Activated CD4-positive, alpha-beta T cell treated with anti-CD3 and anti-CD28 coated beads, Interleukin-2, Interleukin-4, amounts not matched to agents 100 ng/mL and 50 ng/mL, durations not matched to agents 16 hours and 8 hours (primary cell): ENCODE results near the gene MAML1.

Experiments used
- DNase-seq: peaks from one replicate; pipeline ENCODE4 v3.0.0-alpha.2; 2020; ENCODE audit warnings: low spot score

The MAML1 gene

DNA sequence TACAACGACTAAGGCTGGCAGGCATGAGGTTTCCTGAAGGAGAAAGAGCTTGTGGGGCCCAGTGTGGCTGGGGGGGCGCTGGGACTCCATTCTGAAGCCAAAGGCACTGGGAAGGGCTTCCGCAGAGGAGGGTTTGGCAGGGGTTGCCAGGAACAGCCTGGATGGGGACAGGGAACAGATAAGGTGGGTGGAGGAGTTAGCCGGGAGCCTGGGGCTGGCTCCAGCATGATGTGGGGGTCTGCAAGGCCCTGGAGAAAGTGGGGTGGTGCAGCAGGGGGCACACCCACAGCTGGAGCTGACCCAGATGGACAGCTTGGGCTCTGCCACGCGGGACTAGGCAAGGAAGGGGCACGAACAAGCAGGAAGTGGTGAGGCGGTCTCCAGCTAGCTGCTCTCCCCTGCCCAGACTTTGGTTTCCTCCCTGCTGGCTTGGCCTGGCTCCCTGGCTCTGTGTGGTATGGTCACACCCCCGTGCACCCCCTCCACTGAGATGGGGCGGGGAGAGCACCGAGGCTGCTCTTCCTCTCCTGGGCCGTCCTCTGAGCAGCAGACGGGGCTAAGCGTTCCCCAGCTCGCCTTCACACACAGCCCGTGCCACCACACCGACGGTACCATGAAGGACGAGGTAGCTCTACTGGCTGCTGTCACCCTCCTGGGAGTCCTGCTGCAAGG, 61.0 kb downstream of the MAML1 start, which contains the start of gene LTC4S:
TSS of gene LTC4S (plus strand) at position 519 of the 672 bp plus-strand sequence. CDS start at position 614, 95 bp downstream.
- no peak for DNase-seq

DNA sequence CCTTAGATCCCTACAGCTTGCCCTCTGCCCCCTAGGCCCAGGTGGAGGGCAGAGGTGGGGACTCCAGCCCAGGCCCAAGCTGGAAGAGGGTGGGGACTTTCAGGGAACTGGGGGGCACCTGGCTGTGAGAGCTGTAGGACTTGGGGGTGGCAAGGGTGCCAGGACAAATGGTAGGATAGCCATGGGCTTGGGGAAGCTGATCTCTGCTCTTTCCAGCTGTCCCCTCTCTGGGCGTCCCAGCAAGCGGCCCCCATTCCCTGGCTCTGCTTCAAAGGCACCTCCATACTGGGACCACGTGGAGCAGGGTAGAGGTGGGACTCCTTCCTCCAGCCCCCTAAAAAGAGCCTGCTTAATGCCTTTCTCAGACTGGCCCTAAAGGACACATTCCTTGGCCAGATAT, 61.5 kb downstream of the MAML1 start:
- no peak for DNase-seq

DNA sequence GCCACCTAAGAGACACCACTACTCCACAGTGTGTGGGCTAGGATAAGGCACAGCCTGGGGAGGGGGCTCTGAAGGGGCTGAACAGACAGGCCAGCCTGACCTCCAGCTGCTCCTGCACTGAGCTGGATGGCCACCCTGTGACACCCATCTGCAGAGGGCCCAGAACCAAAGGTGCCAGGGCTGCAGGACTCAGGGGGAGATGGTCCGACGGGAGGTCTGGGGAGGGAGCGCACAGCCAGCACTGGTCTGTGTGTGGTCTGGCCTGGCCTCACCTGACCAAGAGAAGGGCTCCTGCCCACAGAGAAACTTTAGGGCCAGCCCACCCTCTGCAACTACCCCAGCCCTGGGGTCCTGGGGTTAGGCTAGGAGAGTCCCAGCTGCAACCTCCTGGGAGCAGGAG, 62.0 kb downstream of the MAML1 start:
- DNase-seq: no peak

DNA sequence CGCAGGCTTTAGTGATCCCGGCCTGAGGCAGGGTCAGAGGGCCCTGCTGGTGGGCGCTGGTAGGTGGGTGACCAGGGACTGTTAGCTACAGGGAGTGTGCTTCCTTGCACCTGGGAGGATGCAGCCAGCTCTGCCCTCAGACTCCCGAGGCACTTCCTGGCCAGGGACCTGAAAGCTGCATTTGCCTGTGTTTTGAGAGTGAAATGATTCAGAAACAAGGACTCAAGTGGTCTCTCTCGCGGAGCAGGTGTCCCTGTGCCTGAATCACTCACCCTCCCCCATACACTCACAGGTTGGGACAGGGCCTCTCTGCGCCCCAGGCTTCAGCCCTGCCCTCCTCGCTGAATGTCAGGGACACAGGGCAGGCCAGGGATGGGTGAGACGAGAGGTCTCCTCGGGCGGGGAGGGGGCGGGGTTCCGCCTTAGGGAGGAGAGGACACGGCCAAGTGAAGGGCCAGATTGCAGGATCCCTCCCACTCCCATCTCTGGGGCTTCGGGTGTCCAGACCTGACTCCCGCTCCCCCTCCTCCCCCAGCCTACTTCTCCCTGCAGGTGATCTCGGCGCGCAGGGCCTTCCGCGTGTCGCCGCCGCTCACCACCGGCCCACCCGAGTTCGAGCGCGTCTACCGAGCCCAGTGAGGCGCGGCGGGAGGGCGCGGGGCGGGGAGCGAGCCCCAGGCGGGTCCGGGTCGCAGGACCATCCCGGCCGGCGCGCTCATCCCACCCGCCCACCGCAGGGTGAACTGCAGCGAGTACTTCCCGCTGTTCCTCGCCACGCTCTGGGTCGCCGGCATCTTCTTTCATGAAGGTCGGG, 62.6 kb downstream of the MAML1 start:
- no peak for DNase-seq

DNA sequence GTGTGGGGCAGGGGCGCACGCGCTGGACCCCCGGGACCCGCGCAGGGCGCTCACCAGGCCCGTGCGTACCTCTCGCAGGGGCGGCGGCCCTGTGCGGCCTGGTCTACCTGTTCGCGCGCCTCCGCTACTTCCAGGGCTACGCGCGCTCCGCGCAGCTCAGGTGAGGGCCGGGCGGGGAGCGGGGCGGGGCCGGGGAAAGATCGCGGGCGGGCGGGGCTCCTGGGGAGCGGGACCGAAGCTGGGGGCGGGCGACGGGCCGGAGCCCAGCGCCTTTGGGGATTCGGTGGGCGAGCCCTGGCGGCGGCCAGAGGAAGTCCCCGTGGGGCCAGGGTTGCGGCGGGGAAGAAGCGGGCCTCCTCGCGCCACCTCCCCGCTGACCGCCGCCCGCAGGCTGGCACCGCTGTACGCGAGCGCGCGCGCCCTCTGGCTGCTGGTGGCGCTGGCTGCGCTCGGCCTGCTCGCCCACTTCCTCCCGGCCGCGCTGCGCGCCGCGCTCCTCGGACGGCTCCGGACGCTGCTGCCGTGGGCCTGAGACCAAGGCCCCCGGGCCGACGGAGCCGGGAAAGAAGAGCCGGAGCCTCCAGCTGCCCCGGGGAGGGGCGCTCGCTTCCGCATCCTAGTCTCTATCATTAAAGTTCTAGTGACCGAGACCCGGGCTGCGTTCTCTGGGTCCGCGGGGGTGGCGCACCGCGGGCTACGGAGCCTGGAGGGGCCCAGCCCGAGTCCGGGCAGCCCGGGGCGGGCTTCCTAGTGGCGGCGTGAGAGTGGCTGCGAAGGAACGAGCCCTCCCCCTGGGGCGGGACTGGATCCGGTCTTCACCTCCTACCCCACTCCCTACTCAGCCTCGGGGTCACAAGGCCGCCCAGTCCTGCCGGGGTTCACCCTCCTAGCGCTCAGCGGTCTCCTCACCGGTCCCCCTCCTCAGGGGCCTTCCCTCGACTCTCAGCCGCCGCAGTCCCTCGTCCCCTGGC, 63.5 kb downstream of the MAML1 start:
- DNase-seq: peak; percentile 60

DNA sequence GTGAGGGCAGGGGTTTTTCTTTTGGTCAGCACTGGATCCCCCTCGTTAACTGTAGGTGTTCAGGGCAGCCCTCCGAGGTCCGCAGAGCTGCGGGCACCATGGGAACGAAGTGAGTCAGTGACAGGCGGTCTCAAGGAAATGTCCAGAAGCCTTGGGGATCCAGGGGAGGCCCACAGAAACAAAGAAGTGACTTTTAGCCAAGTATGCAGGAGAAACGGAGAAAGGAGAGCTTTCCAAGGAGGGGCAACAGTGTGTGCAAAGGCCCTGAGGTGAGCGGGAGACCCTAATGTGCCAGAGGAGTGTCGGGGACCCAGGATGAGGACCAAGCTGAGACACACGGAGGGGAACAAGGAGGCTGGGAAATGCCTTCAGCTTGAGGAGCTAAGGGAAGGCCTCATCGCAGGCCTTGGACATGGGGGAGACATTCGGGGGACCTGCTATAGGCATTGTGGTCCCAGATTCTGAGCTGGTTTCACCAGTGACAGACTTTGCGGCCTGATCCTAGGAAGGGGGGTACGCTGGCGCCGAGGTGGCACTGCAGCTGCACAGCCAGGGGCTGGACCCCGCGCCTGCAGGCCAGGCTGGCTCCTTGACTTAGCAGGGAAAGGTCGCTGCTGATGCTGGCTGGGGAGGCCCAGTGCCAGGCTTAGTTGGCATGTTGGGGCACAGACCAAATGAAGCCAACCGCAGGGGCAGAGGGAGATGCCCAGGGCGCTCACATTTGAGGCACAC, 64.4 kb downstream of the MAML1 start:
- no peak for DNase-seq

DNA sequence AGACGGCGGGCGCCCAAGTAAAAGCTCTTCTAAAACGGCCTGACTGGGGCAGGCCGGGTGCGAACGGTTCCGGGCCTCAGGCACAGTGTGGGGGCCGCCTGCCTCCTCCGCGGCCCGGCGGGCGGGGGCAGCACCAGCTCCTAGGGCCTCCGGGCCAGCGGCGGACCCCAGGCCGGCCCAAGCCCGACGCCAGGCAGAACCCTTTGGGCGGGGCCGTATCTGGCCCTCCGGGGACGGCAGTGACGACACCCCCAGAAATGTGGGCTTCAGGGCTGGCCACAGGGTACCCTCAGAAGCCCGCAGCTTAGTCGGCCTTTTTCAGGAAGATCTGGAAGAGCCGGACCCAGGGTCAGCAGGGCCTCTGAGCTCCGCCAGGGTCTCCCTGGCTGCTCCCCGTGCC, 65.1 kb downstream of the MAML1 start:
- DNase-seq: no peak

DNA sequence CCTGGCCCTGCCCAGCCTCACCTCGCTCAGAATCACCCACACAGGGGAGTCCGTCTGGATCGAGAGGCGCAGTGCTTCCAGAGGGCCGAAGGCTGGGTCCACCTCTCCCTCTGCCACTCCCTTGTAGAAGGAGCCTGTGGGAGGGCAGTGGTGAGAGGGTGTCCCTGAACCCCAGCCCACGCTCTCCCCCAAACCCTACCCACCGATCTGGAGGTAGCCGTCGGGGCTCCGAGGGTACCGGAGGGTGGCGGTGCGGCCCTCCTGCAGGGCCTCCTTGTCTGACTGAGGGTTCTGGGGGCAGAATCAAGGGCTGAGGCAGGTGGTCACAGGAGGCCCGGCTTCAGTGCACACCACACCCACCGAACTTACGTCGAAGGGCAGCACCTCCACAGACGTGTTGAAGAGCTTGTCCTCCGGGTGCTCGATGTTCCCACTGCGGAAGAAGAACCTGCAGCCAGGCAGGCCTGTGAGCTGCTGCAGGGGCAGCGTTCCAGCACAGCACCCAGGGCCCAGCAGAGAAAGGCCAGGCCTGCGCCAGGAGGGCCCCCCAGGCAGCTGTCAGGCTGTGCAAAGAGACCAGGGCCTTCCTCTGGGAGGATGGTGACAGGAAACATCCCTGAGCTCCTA, 65.6 kb downstream of the MAML1 start:
- DNase-seq: no peak

DNA sequence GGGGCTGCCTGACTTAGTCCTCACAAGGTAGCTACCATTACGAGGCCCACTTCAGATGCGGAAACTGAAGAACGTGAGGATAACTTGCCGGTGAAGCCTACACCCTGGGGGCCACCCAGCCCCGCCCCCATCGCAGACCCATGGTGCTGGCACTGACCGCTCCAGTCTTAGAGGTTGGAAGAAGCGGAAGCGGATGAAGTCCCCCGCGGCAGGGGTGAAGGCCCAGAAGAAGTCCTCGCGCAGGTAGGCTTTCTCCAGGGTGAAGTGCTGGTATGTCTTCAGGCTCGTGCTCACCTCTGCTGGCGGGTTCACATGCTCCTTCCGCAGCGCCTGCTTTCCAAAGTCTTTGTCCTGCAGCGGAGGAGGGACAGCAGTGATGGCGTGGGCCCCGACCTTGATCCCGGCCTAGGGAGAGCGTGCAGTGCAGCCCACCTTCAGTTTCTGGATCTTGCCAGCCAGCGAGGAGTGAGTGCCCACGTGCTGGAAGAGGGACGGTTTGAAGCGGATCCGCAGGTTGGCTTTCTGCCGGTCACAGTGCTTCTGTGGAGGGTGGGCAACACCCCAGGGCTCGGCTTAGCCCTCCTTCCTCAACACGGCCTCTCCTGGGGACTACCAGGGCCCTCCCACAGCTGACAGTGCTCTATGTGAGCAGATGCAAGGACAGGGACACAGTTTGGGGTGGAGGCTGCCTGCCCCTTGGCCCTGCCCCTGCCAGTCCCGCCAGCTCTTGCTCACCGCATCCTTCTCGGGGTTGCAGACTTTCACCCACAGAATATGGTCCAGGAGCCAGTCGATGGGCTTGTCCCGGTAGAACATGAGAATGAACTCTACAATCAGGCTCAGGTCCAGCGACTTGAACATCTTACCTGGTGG, 66.4 kb downstream of the MAML1 start:
- DNase-seq: no peak

DNA sequence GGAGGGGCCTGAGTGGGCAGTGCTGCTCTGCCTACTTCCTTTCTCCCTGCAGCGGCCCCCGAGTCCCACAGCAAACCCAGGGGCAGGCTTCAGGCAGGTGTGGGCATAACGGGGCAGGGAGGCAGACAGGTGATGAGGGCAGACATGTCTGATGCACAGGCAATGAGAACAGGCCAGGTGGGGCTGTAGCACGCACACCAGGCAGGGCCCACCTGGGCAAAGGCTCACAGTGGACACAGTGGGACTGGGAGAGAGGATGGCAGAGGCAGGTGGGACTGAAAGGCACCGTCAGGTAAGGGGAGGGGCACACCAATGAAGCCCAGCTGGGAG, 67.0 kb downstream of the MAML1 start:
- no peak for DNase-seq

DNA sequence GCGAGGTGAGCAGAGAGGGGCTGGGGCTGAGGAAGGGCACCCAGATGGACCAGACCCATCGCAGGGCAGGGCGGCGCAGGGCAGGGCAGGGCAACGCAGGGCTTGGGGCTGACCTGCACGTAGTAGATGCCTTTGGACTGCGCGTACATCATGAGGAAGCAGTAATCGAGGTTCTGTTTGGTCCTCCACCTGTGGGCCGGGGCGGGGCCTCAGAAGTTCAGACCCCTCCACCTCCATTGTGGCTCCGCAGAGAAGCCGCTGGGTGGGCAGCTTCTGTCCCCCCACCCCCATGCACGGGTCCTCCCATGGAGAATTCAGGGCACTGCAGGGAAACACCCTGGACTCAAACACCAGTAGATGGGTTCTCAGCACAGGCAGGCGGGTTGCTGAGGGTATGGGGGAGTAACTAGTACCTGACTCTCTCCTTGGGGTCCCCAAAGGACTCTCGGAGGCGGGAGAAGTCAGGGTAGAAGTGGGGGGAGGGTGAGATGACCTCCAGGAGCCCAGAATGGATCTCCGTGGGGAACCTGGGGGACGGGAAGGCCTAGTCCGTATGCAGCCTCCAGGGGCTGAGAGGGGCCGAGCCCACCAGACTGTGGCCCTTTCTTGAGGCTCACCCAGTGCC, 67.6 kb downstream of the MAML1 start:
- DNase-seq: no peak

DNA sequence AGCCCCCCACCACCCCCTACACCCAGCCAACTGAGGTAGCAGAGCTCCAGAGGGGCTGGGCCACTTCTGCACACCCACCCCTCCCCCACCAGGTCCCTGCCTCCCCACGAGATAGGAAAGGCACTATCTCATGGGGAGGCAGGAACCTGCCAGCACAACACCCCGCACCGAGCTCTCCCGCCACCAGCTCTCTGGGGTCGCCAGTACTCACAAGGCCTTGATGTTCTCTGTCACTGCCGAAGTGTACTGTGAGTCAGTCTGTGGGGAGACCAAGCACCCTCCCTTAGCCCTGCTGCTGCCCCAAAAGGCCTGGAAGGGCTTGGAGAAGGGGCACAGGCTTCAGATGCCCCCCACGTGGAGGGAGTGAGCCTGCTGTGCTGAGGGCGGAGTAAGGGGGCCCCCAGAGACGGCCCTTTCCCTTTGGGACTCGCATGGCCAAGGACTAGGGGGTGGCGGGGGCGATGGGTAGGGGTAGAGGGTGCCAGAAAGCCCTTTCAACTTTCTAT, 68.1 kb downstream of the MAML1 start:
- DNase-seq: no peak

DNA sequence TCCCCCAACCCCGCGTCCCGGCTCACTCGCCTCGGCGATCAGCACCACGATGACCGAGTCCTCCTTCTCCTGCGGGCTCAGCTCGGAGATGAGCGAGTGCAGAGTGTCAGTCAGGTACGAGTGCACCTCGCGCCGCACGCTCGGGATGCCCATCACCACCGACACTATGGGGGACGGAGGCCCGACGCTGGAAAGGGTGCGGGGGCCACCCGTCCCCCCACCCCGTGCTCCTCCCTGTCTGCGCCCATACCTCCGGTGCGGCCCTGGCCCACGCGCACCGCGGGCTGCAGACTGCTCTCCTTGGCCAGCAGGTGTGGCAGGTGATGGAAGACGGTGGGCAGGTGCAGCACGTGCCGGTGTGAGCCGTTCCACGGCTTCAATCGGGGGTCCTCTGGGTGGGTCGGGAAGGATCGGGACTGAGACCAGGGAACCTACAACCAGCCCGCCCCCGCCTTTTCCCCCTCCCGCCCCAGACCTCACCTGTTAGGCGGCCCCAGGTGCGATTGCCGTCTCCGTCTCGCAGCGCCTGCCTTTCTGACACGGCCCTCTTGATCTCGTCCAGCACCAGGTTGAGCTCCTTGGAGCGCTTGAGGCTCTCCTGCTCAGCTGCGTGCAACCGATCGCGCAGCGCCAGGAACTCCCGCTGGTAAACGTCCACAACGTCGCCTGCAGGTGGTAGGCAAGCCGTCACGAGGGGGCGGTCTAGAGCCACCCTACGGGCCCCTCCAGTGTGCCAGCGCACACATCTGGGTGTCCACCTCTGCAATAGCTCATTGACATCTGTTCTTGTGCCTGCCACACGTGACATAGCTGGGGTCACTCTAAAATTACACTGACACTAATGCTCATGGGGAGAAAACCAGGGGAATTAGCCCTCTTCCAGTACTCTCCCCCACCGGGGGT, 68.9 kb downstream of the MAML1 start:
- DNase-seq: peak; percentile 81

DNA sequence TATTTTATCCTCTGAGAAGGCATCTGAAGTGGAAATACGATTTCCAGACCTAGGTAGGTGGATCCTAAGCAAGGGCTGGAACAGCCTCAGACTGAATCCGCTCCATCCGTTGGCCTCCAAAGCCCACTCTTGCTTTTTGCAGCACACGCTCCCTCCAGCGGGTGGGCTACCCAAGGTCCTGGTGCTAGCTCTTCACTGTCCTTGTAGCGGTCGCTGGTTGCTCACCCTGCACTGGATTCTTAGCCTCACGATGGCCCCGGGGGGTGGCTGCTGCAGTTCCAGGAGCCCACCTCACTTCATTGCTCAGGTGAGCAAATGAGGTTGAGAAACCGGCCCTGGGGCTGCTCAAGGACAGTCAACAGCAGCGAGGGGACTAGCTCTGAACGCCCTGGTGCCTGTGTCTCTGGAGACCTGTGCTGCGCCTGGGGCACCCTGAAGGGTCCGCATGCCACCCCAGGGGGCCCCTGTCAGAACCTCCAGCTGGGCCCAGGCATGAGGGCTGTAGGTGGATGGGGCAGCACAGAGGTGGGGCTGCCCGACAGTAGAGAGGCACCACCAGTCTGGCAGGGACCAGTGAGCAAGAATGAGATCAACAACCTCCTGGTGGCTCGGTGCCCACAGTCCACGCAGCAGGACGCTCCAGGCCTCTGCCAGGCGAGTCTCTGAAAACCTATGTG, 69.7 kb downstream of the MAML1 start:
- DNase-seq: no peak

DNA sequence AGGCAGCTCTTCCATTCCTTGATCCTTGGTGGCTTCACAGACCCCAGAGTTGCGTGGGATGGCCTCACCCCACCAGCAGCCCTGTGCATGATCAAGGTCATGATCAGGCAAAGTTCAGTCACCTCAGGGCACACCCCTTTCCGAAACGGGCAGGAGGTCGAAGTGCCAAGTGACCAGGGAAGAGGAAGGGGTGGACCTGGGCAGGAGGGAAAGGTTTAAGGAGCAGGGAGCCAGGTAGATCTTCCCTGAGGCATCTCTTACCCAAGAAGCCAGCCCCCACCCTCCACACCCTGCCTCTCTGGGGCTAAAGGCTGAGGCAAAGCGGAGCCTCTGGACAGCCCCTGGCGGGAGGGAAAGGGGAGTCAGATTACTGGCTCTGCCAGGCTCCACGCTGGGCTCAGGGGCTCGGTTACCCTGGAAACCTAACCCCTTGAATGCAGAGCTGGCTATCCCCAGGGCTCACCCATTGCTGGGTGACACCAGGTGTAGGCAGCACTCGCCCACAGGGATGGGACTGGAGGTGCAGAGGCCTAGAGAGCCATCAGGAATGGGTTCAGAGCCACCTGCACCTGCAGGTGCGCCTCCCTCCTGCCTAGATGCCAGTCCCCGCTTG, 70.4 kb downstream of the MAML1 start:
- DNase-seq: no peak

DNA sequence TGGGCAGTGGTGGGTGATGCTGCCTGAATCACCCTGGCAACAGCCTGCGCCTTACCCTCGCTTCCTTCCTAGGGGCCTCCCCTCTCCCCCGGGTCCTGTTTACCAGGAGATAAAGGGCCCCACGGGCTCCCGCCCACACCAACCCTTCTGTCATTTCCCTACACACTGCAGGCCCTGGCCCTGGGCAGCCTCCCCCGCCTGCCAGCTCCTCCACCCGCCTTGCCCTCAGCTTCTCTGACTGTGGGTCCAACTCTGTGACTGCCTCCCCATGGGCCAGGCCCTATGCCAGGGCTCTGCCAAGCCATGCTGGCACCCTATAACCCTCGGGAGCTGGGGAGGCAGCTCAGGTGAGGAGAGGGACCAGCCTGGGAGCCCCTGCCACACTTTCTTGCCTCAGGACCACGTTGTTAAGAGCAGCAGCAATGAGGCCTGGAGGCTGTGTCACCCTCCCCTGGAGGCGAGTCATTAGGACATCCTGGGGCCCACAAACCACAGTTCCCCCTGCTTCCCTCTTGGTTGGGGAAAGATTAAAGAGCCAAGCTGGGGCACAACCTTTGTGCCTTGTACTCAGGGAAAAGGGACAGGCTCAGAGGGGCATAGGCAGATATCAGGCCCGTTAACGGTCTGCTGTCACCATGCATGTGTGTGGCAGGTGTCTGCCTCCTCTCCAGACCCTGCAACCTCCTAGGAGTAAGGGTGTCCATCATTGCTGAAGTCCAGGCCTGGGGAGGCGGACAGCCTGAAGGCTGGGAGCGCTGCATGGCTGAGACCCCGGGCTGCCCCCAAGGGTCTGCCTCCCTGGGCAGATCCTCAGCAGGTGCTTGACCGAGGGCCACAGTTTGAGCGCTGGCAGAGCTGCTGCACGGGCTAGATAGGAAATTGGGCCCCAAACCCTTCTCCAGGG, 71.3 kb downstream of the MAML1 start:
- peak; percentile 45 for DNase-seq

DNA sequence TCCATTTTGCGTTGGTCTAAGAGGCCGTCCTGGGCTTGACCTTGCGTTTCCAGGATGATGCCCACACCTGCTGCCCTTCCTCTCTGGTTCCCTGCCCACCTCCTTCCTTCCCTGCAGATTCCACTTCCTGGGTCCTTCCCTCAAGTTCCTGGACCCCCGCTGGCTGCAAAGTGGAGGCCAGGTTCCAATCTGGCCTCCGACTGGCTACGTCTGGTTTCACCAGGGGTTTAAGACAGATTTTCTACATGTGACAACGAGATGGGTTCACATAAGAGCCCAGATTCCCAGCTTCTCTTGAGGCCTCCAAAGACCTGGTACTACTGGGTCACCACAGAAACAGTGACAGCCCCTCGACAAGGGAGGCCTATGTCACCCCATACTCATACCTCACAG, 71.9 kb downstream of the MAML1 start:
- no peak for DNase-seq
